Metanephros (tissue), 1 donor: ENCODE results near the gene TPRX2. TPM values are rescaled to one million over a fixed set of nuclear protein-coding genes. Genes with fewer than 3 reads are reported as not detected.

ENCODE experiments used
- total RNA-seq: library from RNA; depleted of rRNA; stranded (reverse); fragments of >200 nt; gene quantifications from one replicate; pipeline ENCODE4 v1.2.3, GENCODE V29; 2014

Gene TPRX2
- not detected for total RNA-seq

GRCh38 chr19:47858646-47859285, at the start of gene TPRX2:
TPRX2 (plus strand) TSS chr19:47859235; CDS start chr19:47859247, 12 bp downstream.

GRCh38 chr19:47821460-47822020, 37.5 kb upstream of the TPRX2 start, which contains the start of gene CRX:
CRX (plus strand) TSS chr19:47821937; CDS start chr19:47834444, 12,507 bp downstream.

GRCh38 chr19:47886010-47886559, 27.1 kb downstream of the TPRX2 start, which contains the start of gene SULT2A1:
SULT2A1 (minus strand) TSS chr19:47886315; CDS start chr19:47886257, 58 bp downstream.

Other genes starting within 250 kb of the TPRX2 start
- gene EHD2, start 145.8 kb upstream of the TPRX2 start, total RNA-seq = 46.1 TPM
- 144 TPM for gene NOP53, start 113.7 kb upstream of the TPRX2 start, total RNA-seq
- 172 TPM for gene SELENOW, start 80.5 kb upstream of the TPRX2 start, total RNA-seq
- gene TPRX1, start 54.7 kb upstream of the TPRX2 start, total RNA-seq = not detected
- not detected for gene CRX, start 37.3 kb upstream of the TPRX2 start, total RNA-seq
- 0.41 TPM for gene SULT2A1, start 27.1 kb downstream of the TPRX2 start, total RNA-seq
- gene BSPH1, start 132.9 kb downstream of the TPRX2 start, total RNA-seq = not detected
- not detected for gene ELSPBP1, start 135.4 kb downstream of the TPRX2 start, total RNA-seq
- gene CABP5, start 184.8 kb downstream of the TPRX2 start, total RNA-seq = not detected